Stimulated activated CD4-positive, alpha-beta T cell treated with anti-CD3 and anti-CD28 coated beads, Interleukin-2, amount 100 ng/mL, for 48 hours (primary cell): ENCODE data around the gene HLA-DRB1.
"Not testable (repeated sequence)": the region's sequence is repeated elsewhere in the genome, so short reads cannot be mapped to it uniquely, and the experiment has no call there.

Experiments
- DNase-seq, 2 donors: peaks; one replicate each; pipeline ENCODE4 v3.0.0-alpha.2; 2020

Gene HLA-DRB1

GRCh38 chr6:32554116-32554965, 35.3 kb downstream of the HLA-DRB1 start:
- no peak for DNase-seq

- DNase-seq: no peak
Observed at GRCh38 chr6:32553037-32553742, 36.5 kb downstream of the HLA-DRB1 start.

- DNase-seq: no peak
Observed at GRCh38 chr6:32551410-32551809, 38.2 kb downstream of the HLA-DRB1 start.

GRCh38 chr6:32539839-32540238, 49.8 kb downstream of the HLA-DRB1 start:
- no peak for DNase-seq

GRCh38 chr6:32530431-32530793, 59.2 kb downstream of the HLA-DRB1 start:
- DNase-seq: not testable (repeated sequence)

- peak in 1 of 2 donors; percentile 5 for DNase-seq
Observed at GRCh38 chr6:32529697-32530430, 59.8 kb downstream of the HLA-DRB1 start, which contains the start of gene HLA-DRB5. Gene HLA-DRB5 (minus strand): TSS chr6:32530287. CDS start chr6:32530224, 63 bp downstream.
